Neural cell (in vitro differentiated cells): ENCODE results near the gene SLC43A1.

Experiments used
- CTCF ChIP-seq: fragments of 450-650 bp; IDR thresholded peaks from 2 replicates; pipeline ENCODE4 v1.5.1; 2014; ENCODE audit warnings: antibody characterized with exemption, mild to moderate bottlenecking, moderate library complexity; ENCODE audit not compliant: poor library complexity, severe bottlenecking
- EP300 ChIP-seq: fragments of 450-650 bp; conservative IDR thresholded peaks from 2 replicates; pipeline ENCODE4 v1.6.1; 2014; ENCODE audit warnings: antibody characterized with exemption, mild to moderate bottlenecking, moderate library complexity; ENCODE audit not compliant: poor library complexity, severe bottlenecking
- EZH2 ChIP-seq: fragments of 200-600, 300-800 bp; shearing (Covaris generic), sonication (generic); IDR thresholded peaks from 2 replicates; pipeline ENCODE4 v1.6.1; 2014; ENCODE audit warnings: antibody characterized with exemption, low read length, borderline replicate concordance, mild to moderate bottlenecking; ENCODE audit not compliant: insufficient read depth, poor library complexity, severe bottlenecking
- RAD21 ChIP-seq: fragments of 450-650 bp; conservative IDR thresholded peaks from 2 replicates; pipeline ENCODE4 v1.6.1; 2014; ENCODE audit warnings: antibody characterized with exemption, mild to moderate bottlenecking, moderate library complexity
- REST ChIP-seq: IDR thresholded peaks from 2 replicates; pipeline ENCODE4 v1.6.1; 2012; ENCODE audit warnings: borderline replicate concordance
- TAF1 ChIP-seq: IDR thresholded peaks from 2 replicates; pipeline ENCODE4 v1.6.1; 2012; ENCODE audit warnings: low read depth

GRCh38 chr11:57504511-57504910 is 11.0 kb downstream of the SLC43A1 start:
- no peak for TF ChIP-seq TAF1
- TF ChIP-seq CTCF, result no peak
- no peak for TF ChIP-seq EP300
- no peak for TF ChIP-seq REST
- no peak for TF ChIP-seq RAD21
- no peak for TF ChIP-seq EZH2
